Urinary bladder (tissue), 4 donors: ENCODE results near the gene MCUB. TPM values are rescaled to one million over a fixed set of nuclear protein-coding genes. Genes with fewer than 3 reads are reported as not detected.
"Not testable (repeated sequence)": the region's sequence is repeated elsewhere in the genome, so short reads cannot be mapped to it uniquely, and the experiment has no call there.

Source experiments
- DNase-seq: peaks from one replicate; pipeline ENCODE4 v3.0.0-alpha.2; 2015; ENCODE audit errors: extremely low spot score
- H3K27ac ChIP-seq: one replicate; pipeline ENCODE4 v1.5.1; 2013; ENCODE audit warnings: low read depth, mild to moderate bottlenecking, moderate library complexity
- H3K36me3 ChIP-seq: one replicate; pipeline ENCODE4 v1.6.1; 2013; ENCODE audit warnings: mild to moderate bottlenecking, moderate library complexity; ENCODE audit not compliant: insufficient read depth
- H3K4me1 ChIP-seq: one replicate; pipeline ENCODE4 v1.6.1; 2013; ENCODE audit warnings: mild to moderate bottlenecking, moderate library complexity; ENCODE audit not compliant: insufficient read depth
- H3K4me3 ChIP-seq: one replicate; pipeline ENCODE4 v1.5.1; 2013; ENCODE audit warnings: low read depth, low read length
- WGBS: extraction: QIAGEN DNeasy Blood & Tissue Kit; methylation state at CpG from one replicate; pipeline ENCODE4 v1.1.7; 2013; 5-methylcytosine and 5-hydroxymethylcytosine counted together
- polyA plus RNA-seq: library from polyadenylated mRNA; stranded (reverse); fragments of 200-250 nt; gene quantifications from one replicate; pipeline ENCODE4 v1.2.3, GENCODE V29; 2013
- total RNA-seq: library from RNA; depleted of rRNA; stranded (reverse); fragments of >200 nt; gene quantifications from one replicate; pipeline ENCODE4 v1.2.3, GENCODE V29; 2014
- donor health status: healthy with polysubstance abuse.
- donor health status: healthy.

Gene MCUB
- total and polyA plus RNA-seq, 2 donors = 13.5 to 15.2 TPM

DNA sequence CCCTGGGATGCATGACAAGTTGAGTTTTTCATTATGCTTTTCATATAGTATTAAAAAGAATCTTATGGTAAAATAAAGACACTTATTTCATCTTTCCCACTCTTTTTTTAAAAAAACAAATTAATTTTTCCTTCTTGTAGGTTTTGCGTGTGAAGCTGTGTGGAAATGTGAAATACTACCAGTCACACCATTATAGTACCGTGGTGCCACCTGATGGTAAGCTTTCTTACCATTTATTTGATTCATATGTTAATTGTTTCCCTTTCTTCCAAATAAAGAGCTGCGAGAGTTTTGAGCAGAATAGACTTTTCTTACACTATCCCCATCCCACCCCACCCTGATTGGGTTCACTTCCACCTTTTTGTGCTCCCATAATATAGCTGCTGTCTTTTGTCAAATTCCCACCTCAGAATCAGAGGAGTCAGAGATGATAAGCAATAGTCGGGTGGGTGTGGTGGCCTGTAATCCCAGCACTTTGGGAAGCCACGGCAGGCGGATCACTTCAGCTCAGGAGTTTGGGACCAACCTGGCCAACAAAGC is 98.9 kb downstream of the MCUB start:
- WGBS = 73% methylated on average over 6 of the region's 6 CpGs
- Histone ChIP-seq H3K4me3 (no peak overlapping the region), H3K36me3 (peaks cover 2% of the 10 kb centered on the region), H3K27ac (no peak overlapping the region), H3K4me1 (no peaks in the 10 kb centered on the region)
- DNase-seq = no peak

DNA sequence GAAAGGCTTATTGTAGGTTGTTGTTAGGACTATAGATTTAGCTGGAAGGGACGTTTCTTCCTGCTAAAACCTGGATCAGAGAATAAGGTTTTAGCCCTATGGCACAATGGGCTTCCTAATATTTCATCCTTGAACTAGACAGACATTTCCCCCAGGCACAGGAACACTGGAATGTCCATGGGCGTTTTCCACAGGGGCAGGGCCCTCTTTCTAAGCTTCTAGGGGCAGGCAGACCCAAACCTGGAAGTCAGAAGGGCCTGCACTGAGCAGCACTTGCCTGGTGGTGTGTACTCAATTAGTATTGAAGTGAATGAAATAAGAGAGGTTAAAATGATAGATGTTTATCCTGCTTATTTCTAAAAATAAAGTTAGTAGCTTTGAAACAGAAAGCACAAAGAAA is 102.1 kb downstream of the MCUB start:
- WGBS = 63% methylated on average over 2 of the region's 2 CpGs
- H3K4me3 ChIP-seq = no peak overlapping the region
- H3K4me1 ChIP-seq = no peaks in the 10 kb centered on the region
- no peak overlapping the region for H3K27ac ChIP-seq
- peaks cover 2% of the 10 kb centered on the region for H3K36me3 ChIP-seq
- no peak for DNase-seq

GRCh38 chr4:109662771-109663170 is 102.7 kb downstream of the MCUB start:
- Histone ChIP-seq H3K36me3 (peaks cover 2% of the 10 kb centered on the region), H3K4me1 (no peaks in the 10 kb centered on the region), H3K27ac (no peak overlapping the region), H3K4me3 (no peak overlapping the region)
- 64% methylated on average over 3 of the region's 3 CpGs for WGBS
- DNase-seq = no peak

DNA sequence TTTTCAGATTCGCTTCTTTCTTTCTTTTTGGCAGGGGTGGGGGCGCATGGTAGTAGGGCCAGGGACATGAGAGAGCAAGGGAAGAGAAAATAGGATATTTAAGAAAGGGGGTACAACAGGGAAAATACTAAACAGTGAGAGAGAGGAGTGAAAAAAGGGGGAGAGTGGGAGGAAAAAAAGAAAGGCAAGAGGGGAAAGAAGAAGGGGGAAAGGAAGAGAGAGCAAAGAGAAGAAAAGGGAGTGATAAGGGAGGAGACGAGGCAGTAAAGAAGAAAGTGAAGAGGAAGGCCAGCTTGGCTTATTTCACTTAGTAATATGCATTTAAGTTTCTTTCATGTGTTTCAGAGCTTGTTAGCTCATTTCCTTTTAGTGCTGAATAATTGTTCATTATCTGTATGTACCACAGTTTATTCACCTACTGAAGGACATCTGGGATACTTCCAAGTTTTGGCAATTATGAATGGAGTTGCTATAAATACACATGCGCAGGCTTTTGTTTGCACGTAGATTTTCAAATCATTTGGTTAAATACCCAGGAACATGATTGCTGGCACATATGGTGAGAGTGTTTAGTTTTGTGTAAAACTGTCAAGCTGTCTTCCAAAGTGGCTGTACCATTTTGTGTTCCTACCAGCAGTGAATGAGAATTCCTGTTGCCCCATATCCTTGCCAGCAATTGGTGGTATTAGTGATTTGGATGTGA is 105.9 kb downstream of the MCUB start:
- 79% methylated on average over 5 of the region's 5 CpGs for WGBS
- H3K27ac ChIP-seq = no peak overlapping the region
- H3K4me3 ChIP-seq = no peak overlapping the region
- no peaks in the 10 kb centered on the region for H3K4me1 ChIP-seq
- DNase-seq = no peak
- H3K36me3 ChIP-seq = no peaks in the 10 kb centered on the region

DNA sequence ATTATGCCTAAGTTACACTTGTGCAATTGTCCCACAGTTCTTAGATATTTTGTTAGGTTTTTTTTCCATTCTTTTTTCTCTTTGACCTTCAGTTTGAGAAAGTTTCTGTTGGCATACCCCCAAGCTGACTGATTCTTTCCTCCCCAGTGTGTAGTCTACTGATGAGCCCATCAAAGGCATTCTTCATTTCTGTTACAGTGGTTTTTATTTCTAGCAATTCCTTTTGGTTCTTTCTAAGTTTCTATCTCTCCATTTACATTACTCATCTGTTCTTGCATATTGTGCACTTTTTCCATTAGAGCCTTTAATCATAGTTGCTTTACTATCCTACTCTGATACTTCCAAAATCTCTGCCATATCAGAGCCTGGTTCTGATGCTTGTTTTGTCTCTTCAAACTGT is 111.3 kb downstream of the MCUB start:
- Histone ChIP-seq H3K4me3 (no peak overlapping the region), H3K36me3 (no peaks in the 10 kb centered on the region), H3K27ac (no peak overlapping the region), H3K4me1 (no peaks in the 10 kb centered on the region)
- no peak for DNase-seq

DNA sequence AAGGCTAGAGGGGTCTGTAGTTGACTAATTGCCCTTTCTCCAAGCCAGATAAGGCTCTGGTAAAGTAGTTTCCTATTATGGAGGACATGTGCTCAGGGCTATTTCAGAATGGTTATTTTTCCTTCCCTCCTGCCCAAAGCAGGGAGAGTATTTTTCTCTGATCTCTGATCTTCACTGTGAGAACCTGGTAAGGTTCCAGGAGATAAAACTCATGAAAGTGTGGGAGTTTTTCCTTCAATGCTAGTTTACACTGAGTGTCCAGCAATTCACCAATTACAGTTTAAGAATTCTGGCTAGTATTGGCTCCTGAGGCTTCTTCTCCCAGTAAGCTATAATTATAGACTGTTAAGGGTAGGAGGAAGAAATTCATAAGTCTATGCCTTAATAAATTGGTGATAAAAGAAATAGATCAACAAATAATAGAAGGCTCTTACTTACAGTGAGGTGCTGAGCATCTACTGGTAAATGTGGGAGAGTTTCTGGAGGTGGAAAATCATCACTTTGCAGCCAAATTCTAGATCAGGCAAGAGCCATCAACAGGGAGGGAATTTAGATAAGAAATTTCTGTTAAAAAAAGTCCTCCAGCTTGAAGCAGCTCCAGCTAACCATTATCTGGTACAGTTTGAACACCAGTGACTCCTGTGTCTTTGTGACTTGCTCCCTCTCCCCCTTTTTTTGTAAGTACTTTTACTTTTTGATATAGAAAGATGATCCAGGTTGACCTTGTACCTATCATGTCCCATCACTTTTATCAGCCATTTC is 112.3 kb downstream of the MCUB start:
- Histone ChIP-seq H3K36me3 (no peaks in the 10 kb centered on the region), H3K27ac (no peak overlapping the region), H3K4me3 (no peak overlapping the region), H3K4me1 (no peaks in the 10 kb centered on the region)
- DNase-seq = no peak

GRCh38 chr4:109673303-109673702 is 113.3 kb downstream of the MCUB start:
- 95% methylated on average over 1 of the region's 1 CpG for WGBS
- Histone ChIP-seq H3K4me3 (no peak overlapping the region), H3K27ac (no peak overlapping the region), H3K4me1 (no peaks in the 10 kb centered on the region), H3K36me3 (no peaks in the 10 kb centered on the region)
- no peak for DNase-seq

GRCh38 chr4:109675181-109675580 is 115.1 kb downstream of the MCUB start:
- 77% methylated on average over 3 of the region's 3 CpGs for WGBS
- no peak overlapping the region for H3K27ac ChIP-seq
- H3K36me3 ChIP-seq = no peaks in the 10 kb centered on the region
- no peak overlapping the region for H3K4me3 ChIP-seq
- DNase-seq = no peak
- no peaks in the 10 kb centered on the region for H3K4me1 ChIP-seq

GRCh38 chr4:109675843-109676242 is 115.8 kb downstream of the MCUB start:
- no peak for DNase-seq
- WGBS = 90% methylated on average over 1 of the region's 1 CpG

DNA sequence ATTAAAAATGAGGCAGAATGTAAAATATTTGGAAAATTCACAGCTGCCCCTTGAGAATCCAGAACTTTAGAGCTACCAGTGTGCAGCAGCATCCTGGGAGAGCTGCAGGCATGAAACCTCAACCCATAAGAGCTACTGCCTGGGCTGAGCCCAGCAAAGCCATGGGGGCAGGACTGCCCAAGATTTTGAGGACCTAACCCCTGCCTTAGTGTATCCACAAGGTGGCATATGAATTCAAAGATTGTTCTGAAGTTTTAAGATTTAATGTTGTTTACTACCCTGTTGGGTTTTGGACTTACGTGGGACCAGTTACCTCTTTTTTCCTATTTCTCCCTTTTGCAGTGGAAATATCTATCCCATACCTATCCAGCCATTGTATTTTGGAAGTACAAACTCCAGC is 116.8 kb downstream of the MCUB start:
- Histone ChIP-seq H3K36me3 (no peaks in the 10 kb centered on the region), H3K27ac (no peak overlapping the region), H3K4me1 (no peaks in the 10 kb centered on the region), H3K4me3 (no peak overlapping the region)
- WGBS = 87% methylated on average over 1 of the region's 1 CpG
- no peak for DNase-seq

More at GRCh38 chr4:109675843-109676242, 115.8 kb downstream of the MCUB start:
- Histone ChIP-seq H3K27ac (no peak overlapping the region), H3K4me3 (no peak overlapping the region), H3K36me3 (no peaks in the 10 kb centered on the region), H3K4me1 (no peaks in the 10 kb centered on the region)

GRCh38 chr4:109678472-109678871 is 118.4 kb downstream of the MCUB start:
- DNase-seq, H3K27ac ChIP-seq: not testable (repeated sequence)
- 97% methylated on average over 28 of the region's 28 CpGs for WGBS

GRCh38 chr4:109678925-109679324 is 118.9 kb downstream of the MCUB start:
- H3K27ac ChIP-seq, H3K36me3 ChIP-seq, H3K4me1 ChIP-seq, DNase-seq, H3K4me3 ChIP-seq: not testable (repeated sequence)
- WGBS = 98% methylated on average over 14 of the region's 14 CpGs

More at GRCh38 chr4:109678472-109678871, 118.4 kb downstream of the MCUB start:
- not testable (repeated sequence) for H3K4me1 ChIP-seq, H3K36me3 ChIP-seq, H3K4me3 ChIP-seq

DNA sequence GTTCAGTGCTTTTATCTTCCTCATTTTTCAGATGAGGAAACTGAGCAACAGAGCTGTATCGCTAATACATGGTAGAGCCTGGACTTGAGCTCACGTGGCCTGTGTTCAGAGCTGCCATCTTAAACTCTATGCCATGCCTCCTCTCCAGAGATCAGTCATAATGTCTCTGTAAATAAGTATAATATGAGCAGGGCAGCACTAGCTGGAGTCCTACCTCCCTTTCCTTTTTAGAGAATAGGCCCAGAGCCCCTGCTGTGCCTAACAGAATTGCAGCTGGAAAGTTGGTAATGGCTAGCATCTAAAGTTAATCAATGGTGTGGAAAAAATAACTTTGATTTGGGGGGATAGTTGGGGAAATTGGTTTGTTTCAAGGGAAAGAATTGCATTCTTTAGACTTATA is 122.8 kb downstream of the MCUB start:
- peaks cover 2% of the 10 kb centered on the region for H3K36me3 ChIP-seq
- no peaks in the 10 kb centered on the region for H3K4me1 ChIP-seq
- DNase-seq = no peak
- no peak overlapping the region for H3K4me3 ChIP-seq
- H3K27ac ChIP-seq = no peak overlapping the region
- WGBS = 96% methylated on average over 2 of the region's 2 CpGs

- Histone ChIP-seq H3K4me3 (no peak overlapping the region), H3K27ac (no peak overlapping the region), H3K4me1 (no peaks in the 10 kb centered on the region), H3K36me3 (peaks cover 2% of the 10 kb centered on the region)
- WGBS = 93% methylated on average over 6 of the region's 6 CpGs
- no peak for DNase-seq
Measured at GRCh38 chr4:109683621-109684253, 123.7 kb downstream of the MCUB start.
